HG03108 (cell line): ENCODE measurements around the gene ZNF341.

Experiments used
- ATAC-seq: cut with Tn5 transposase; IDR thresholded peaks from one replicate; pipeline ENCODE4 v1.9.1; 2021; ENCODE audit warnings: moderate library complexity; ENCODE audit not compliant: unreplicated experiment

The ZNF341 gene

DNA sequence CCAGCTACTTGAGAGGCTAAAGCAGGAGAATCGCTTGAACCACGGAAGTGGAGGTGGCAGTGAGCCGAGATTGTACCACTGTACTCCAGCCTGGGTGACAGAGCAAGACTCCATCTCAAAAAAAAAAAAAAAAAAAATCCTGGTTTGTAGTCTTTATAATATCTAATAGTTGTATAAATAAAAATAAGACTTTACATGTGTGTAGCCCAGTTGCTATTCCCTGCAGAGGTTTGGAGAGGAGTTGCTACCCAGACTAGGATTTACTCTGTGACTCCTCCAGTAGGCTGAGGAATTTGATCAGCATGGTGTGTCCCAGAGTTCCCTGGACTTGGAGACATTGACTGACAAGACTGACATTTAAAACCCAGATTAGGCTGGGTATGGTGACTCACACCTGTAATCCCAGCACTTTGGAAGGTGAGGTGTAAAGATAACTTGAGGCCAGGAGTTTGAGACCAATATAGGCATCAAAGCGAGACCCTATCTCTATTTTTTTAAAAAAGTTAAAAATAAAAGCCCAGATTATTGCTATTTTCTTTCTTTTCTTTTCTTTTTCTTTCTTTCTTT lies 89.6 kb downstream of the ZNF341 start:
- ATAC-seq, result no peak

DNA sequence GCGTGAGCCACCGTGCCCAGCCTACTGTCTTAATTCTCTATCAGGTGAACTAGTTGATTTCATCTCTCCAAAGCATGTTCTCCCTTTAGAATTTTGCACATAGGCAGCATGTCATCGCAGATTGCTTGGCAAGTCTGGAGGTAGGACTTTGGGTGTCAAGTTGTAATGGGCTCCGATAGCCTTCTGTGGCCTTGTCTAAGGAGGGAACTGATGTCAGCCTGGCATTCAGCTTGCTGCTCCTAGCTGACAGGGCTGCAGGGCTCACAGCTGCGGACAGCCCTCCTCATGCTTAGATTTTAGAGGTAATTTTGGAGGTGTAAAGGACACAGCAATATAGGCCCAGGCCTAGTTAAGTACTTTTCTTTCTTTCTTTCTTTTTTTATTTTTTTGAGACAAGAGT lies 90.6 kb downstream of the ZNF341 start:
- no peak for ATAC-seq

DNA sequence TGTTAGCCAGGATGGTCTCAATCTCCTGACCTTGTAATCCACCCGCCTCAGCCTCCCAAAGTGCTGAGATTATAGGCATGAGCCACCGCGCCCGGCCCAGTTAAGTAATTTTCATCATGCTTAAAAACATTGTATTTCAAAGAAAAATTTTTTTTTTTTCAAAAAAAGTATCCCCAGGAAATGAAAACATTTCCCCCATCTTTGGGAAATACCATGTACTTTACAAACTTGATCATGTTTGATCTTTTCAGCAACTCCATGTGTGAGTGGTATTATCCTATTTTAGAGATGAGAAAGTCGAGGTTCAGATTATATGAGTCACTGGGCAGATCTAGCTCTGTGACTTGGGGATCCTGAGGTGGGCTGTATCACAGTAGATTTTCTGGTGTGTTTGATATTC lies 91.2 kb downstream of the ZNF341 start:
- no peak for ATAC-seq

DNA sequence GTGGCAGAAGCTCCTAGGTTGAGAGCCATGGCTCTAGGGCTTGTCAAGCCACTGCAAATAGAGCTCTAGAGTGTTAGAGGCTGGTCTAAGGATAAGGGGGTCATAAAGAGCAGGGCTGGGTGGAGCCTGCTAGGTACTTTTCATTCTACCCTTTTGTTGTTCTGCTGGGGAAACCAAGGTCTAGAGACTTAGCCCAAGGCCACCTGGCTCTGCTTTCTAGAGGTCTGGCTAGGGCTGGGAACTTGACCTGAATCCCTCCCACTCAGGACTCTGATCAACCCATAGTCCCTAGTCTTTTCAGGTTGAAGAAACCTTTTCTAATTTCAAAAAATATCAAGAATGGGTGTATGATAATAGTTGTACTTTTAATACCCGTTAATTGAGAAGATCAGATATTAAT lies 93.1 kb downstream of the ZNF341 start:
- ATAC-seq, result no peak

DNA sequence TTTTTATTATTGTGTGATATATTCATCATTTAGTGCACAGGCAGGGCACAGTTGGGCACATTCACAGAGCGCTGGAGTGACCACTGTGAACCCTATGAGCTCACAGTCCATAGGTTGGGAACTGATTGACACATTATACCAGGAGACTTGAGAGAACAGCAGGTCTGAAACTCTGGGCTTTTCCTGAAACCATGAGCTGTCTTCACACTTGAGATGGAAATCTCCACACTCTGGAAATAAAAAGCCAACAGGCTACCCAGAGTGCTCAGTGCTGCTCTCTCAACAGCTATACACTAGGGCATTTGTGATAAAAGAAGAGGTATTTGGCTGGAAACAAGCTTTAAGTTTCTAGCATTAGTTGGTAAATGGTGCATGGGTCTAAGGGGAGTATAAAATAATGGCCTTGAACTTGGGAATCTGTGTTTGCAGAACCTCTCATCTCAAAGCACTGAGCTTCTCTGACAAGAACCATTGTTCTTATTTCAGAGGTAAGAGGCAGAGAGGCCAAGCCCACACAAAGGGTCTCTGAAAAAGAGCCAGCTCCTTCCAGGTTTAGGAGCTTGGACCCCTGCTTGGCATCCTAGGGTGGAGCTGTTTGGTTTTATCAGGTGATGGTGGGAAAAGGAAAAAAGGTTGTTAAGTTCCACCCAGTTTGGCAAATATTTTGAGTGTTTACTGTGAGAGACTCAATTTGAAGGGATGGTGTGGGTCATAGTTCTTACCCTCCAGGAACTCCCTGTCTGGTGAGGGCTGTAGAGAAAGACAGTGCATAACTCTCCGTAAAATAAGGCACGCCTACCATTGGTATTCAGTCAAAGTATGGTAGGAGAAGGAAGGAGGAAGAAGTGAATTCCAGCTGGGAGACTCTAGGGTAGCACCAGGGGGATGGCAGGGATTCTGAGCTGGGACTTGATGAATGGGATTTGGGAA lies 93.8 kb downstream of the ZNF341 start:
- ATAC-seq, result no peak

DNA sequence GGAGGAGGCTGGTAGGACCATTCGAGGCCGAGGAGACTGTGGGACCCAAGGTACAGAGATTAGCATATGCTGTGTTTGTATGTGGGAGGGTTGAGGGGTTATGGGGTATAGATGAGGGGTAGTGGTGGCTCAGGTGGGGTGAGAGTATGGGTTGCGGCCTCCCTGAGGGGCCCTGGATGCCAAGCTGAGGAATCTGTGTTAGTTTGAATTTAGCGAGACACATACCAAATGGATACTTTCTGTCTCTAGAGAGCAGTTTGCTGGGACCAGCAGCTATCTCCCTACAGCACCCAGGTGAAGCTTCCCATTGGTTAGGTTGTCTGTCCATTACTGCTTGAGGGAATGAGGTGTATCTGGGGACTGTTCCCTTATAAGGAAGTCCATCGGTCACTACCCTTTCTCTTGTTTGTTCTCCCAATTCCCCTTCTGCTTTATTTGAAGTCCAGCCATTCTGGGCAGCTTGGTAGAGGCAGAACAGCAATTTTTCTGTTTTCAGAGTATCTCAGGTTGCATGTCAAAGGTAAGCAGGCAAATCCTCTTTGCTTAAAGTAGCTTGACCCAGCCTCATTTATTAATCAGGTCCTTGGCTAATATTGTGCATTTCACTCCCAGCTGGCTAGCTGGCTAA lies 94.6 kb downstream of the ZNF341 start:
- ATAC-seq, result no peak

DNA sequence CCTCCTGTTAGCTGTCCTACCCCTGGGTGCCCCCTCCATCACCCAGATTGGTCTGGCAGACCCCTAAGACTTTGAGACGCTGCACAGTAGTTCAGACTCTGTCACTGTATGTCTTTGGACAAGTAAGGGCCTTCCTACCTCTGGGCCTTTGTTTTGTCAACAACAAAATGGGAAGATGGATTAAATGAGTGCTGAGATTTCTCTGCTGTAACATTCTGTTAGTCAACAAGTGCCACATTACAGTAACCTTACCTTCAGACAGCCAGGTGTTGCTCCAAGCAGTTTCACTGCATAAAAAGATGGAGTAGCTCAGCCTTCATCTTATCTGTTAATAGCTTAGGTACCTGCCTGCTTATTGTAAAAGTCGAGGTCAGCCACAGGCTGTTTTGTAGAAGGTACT lies 95.3 kb downstream of the ZNF341 start:
- ATAC-seq, result no peak

DNA sequence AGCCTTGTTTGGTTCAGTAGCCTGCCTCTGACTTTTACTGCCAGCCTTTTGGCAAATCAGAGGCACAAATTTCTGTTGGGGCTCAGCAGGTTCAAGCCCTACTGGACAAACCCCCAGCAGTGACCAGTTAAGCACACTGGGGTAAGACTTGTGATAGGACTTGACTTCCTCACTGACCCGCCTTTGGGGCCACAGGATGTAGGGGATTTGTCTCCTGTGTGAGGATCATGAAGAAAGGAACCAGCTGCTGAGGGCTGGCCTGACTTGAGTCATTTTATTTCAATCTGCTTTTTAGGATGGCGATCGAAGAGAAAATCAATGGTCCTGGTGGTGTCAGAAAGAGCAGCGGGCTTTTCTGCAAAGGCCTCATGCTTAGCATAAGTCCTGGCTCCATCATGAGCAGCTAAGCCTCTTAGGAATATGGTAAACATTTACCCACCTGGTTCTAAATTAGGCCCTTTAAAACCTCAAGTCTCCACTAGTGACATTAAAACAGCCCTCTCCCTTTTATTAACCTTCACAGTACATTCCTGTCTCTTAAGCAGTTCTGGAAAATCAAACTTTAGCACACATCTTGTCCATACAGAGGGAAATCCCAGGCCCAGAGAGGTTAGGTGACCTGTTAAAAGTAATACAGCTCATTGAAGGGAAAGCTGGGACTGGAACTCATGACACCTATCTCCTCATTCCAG lies 96.0 kb downstream of the ZNF341 start:
- ATAC-seq, result no peak

DNA sequence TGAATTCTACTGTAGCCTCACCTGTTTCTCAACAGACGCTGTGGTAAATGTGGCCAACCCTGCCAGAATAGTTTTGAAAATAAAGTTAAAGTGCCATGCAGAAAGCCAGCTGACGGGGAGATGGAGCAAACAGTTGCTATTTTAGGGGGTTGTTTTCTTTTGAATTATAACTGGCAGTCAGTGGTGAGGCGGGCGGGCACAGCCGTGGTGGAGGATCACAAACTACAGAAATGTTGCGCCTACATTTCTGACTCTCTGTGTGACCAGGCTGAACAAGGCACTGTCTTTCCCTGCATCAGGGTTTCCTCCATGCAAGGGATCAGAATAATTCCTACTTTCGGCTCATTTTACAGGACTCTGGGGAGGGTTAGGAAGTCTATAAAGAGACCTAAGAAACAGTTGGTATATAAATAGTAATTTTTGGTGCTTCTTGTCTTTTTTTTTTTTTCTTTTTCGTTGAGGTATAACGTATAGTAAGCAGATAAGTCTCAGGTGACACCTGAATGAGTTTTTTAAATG lies 96.6 kb downstream of the ZNF341 start:
- no peak for ATAC-seq

DNA sequence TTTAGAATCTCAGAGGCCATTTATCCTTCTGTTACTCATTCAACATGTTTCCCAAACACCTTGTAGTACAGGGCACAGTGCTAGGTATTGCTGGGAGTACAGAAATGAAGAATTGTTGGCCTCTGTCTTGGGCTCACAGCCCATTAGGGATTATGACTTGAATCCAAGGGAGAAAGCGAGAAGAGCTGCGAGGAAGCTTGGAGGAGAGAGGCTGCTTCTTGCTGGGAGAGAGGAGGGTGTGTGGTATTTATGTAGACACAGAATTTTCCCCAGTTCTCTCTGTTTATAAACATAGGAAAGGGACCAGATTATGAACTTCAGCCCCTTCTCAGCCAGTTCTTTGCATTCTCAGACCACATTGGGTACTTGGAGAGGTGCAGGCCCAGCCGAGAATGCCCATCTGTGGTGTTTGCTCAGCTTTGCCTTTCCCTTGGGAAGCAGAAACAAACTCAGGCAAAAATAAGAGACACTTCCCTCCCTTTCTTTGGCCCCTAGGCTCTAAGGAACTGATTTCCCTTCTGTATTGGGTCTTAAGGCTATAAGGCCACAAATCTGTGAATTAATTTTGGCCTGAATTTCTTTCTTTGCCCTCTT lies 97.3 kb downstream of the ZNF341 start:
- ATAC-seq, result no peak

DNA sequence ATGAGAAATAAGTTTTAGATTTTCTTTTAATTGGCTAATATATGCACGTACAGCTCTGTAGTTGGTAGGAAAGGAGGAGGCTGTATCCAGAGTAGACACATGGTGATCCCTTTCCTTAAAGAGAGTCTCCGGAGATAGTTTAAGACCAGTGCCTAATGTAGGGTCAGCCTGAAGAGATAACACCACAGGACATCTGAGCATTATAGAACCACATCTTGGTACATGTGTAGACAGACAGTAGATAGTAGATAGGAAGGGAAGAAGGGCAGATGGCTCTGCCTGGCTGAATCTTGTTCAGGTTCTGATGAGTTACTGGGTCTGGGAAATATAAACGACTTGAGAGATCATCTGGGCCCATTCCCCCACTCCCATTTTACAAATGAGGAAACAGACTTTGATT lies 97.8 kb downstream of the ZNF341 start:
- ATAC-seq, result no peak

DNA sequence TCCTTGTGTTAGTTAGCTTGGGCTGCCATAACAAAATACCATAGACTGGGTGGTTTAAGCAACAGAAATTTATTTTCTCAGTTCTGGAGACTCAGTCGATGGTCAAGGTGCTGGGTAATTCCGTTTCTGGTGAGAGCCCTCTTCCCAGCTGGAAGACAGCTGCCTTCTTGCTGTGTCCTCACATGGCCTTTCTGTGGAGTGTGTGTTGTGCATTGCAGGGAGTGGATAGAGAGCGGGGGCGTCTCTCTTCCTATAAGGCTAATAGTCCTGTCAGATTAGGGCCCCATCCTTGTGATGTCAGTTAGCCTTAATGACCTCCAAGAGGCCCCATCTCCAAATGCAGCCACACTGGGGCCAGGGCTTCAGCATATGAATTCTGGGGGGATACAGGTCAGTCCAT lies 98.6 kb downstream of the ZNF341 start:
- no peak for ATAC-seq

DNA sequence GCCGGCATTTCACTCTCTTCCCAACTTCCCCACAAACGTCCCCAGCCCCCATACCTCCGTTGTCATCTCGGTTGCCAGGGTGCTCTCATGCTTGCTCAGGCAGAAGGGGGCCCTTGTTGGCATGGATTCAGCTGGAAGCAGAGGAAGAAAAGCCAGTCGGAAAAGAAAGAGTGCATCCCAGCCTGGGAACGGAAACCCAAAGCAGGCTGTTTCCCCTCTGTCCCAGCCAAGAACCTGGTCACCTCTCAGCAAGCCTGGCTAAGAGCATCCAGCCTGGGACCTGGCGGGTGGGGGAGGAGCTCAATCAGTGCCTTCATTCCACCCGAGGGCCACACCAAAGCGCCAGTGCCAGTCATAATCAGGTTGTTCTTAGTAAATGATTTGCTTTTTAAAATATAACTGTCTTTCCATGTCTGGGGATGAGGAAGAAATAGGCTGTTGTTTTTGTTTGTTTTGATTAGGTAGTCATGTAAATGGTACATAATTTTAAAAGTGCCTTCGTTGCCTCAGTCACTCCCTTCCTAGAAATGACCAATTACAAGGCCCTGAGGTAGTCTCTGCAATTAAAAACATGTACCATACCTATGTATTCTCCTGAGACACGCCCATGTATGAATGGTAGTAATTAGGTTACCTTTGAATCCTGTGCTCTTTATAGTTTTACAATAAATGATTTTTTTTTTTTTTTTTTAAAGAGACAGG lies 100.5 kb downstream of the ZNF341 start:
- no peak for ATAC-seq

DNA sequence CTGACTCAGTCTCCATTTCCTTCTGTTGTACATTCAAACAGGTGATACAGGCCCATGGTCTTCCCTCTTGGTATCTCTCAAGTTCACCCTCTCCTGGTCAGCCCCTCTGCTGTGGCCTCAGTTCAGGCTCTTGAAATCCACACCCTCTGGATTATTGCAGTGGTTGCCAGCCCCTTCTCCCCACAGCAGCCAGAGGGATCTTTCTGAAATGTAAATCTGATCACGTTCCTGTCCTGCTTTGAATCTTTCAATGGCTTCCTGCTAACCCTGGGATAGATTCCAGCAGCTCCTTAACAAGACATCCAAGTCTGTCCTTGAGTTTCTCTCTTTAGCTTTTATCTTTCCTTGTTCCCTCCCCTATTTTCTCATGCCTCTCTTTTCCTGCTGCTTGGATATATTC lies 101.5 kb downstream of the ZNF341 start:
- ATAC-seq, result no peak

DNA sequence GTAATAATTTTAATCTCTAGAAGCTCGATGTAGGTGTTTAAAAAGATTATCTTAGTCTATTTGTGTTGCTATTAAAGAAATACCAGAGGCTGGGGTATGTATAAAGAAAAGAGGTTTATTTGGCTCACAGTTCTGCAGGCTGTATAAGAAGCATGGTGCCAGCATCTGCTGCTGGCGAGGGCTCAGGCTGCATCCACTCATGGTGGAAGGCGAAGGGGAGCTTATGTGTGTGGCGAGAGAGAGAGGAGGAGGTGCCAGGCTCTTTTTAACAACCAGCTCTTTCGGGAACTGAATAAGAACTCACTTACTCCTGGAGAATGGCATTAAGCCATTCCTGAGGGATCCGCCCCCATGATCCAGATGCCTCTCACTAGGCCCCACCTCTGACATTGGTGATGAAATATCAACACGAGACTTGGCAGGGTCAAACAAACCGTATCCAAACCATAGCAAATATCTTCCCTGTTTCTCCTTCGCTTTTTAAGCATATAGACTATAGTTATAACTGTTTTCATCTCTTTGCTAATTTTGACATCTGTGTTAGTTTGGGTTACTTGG lies 103.9 kb downstream of the ZNF341 start:
- no peak for ATAC-seq

DNA sequence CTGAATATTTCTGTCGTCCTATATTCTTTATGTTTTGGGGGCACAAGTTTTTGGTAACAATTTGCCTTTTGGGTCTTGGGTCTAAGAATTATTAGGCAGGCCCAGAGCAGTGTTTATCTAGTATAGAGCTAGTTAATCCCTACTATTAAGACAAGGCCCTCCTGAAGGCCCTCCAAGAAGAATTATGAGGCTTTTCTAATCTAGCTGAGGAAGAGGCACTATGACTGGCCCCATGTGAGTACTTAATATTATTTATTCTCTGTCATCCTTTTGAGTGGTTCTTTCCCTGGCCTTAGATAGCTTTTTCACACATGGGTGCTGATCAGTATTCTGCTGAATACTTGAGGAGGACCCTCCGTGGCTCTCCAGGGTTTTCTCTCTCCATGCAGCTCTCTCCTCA lies 104.5 kb downstream of the ZNF341 start:
- no peak for ATAC-seq

DNA sequence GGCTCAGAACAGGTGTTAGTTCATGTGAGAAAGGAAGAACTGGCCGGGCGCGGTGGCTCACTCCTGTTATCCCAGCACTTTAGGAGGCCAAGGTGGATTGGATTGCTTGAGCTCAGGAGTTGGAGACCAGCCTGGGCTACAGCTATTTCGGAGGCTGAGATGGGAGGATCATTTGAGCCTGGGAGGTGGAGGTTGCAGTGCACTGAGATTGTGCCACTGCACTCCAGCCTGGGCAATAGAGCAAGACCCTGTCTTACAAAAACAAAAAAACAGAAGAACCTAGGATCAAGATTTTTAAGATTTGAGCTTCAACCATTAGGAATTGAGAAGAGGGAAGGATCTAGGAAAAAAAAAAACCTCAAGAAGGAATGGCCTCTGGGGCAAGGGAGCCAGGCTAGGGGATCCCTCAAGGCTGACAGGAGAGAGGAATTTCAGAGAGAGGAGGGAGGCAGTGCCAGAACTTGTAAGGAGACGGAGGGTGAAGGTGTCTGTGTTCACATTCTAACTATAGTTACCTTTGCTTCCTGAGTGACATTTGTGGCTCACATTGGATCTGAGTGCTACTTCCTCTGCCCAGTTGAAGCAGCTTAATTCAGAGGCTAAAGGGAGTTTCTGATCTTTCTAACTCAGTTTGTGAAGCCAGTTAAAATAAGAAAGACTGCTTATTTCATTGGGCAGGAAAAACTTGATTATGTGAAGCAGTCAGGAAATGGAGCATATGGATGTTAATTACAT lies 105.5 kb downstream of the ZNF341 start:
- ATAC-seq, result no peak

DNA sequence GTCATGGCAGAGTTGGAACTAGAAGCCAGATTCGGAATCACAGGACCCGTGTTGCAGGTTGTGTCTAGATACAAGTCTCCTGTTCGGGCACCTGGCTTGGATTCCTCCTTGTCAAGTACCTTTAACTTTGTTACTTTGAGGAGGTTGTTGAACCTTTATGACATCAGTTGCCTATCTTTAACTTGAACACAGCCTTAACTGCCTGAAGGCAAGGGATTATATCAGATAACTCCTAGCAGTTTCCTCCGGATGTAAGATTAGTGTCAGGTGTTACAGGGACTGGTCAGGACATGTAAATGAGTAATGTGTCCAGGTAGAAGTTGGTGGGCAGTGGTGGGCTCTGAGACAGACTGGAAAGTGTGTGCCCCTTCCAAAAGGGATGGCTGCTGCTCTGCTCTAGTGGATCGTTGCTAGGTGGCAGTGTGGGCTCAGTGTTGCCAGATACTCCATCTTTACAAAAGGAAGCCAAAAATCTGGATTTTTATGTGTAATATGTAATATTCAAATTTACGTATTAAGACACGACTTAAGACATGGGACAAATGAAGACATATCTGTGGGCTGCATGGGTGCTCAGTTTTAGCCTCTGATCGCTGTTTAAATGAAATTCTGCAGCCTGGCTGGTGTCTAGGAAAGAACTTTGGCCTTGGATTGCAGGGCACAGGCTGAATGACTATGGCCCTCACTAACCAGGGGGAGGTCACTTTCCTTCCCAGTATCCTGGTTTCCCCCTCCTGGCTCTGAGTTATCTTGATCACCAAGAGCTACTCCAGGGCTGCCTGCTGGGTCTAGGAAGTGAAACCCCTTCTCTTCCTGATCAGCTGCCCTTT lies 106.5 kb downstream of the ZNF341 start:
- ATAC-seq, result no peak
